Keratinocyte (primary cell): ENCODE data around the gene RNLS.

ENCODE experiments used
- CTCF ChIP-seq, 3 experiments: IDR thresholded peaks in 1 of 3; conservative IDR thresholded peaks in 1 of 3; optimal IDR thresholded peaks in 1 of 3; 2 replicates in 2 of 3; 3 replicates in 1 of 3; pipeline versions ENCODE3 to v1.5.1; 2011; ENCODE audit warnings: low read length in 3 of 3, mild to moderate bottlenecking in 3 of 3, moderate library complexity in 2 of 3, control low read depth in 1 of 3, inconsistent platforms in 1 of 3; ENCODE audit not compliant: insufficient read depth in 2 of 3; ENCODE audit errors: extremely low read depth in 1 of 3
- EZH2 ChIP-seq: IDR thresholded peaks from one replicate; pipeline ENCODE4 v1.6.1; 2012; ENCODE audit warnings: inconsistent platforms, mild to moderate bottlenecking, low read length, moderate library complexity

GRCh38 chr10:88551246-88551645 lies 31.9 kb downstream of the RNLS start:
- TF ChIP-seq CTCF (optimal IDR thresholded peaks at IDR 0.05 in 1 of 3, IDR thresholded peaks at IDR 0.05 in 1 of 3, conservative IDR thresholded peaks at IDR 0.05 in 1 of 3; ENCODE audit: extremely low read depth in 1 of 3, insufficient read depth in 2 of 3, low read length in 3 of 3) (no peak), EZH2 (no peak)
